ENCODE data around the gene VMP1. TPM values are rescaled to one million over a fixed set of nuclear protein-coding genes. Genes with fewer than 3 reads are reported as not detected.

The VMP1 gene
- total and polyA plus RNA-seq, 2 of the 13 experiments (the other 11 are each of a cell fraction or from before 2014, with no cell fraction given): 186 to 271 TPM

DNA sequence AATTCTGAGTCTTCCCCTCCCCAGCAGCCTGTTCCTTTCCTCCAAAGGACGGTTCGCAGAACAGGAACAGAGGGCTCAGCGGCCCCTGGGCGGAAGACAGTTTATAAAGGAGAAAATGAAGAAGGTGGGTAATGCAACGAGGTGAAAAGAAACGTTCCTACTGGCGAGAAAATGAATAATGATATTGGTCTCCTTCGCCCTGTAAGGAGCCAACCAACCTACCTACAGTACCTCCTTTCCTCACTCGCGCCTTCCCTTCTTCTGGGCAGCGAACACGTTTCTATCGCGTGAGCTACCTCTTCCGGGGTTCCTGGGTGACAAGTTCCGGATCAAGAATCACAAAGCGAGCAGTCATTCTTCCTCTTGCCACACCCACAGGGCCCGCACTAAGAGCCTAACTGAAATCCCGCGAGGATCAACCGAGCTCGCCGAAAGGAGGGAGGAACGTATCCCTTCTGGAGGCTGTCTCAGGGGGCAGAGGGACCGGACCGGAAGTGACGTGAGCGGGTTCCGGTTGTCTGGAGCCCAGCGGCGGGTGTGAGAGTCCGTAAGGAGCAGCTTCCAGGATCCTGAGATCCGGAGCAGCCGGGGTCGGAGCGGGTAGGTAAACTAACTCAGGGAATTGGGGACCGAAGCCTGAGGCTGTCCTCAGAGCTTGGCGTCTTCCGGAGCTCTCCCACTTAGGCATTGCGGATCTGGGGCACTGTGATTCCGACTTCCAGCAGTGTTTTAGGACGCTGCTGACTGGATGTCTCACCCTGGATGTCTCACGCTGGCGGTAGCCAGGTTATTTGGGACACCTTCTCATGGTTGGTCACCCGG lies at the start of gene VMP1, which contains the start of gene PTRH2 (continued):
- TF ChIP-seq ZNF432 (CRISPR knock-in tag; IDR thresholded peaks at IDR 0.05; ENCODE audit: borderline replicate concordance) (no peak), SOX5 (CRISPR knock-in tag; IDR thresholded peaks at IDR 0.05; ENCODE audit: borderline replicate concordance) (peak; percentile 82), HOXA7 (CRISPR knock-in tag; IDR thresholded peaks at IDR 0.05) (no peak), NCOR1 (IDR thresholded peaks at IDR 0.05; ENCODE audit: borderline replicate concordance, low read length) (peak; percentile 67; the same call in 1 of the 2 replicates), SALL2 (CRISPR knock-in tag; IDR thresholded peaks at IDR 0.05) (no peak; the same call in 1 of the 2 replicates), ZNF616 (CRISPR knock-in tag; IDR thresholded peaks at IDR 0.05; ENCODE audit: low read depth) (peak; percentile 73), DPF2 (CRISPR knock-in tag; IDR thresholded peaks at IDR 0.05; ENCODE audit: borderline replicate concordance, low read depth) (no peak), ZBTB21 (CRISPR knock-in tag; IDR thresholded peaks at IDR 0.05) (no peak), CBX1 (IDR thresholded peaks at IDR 0.05; ENCODE audit: low read depth) (no peak), POLR2AphosphoS5 (IDR thresholded peaks at IDR 0.05; ENCODE audit: low read depth, low read length) (peak; percentile 98), EZH2 (conservative IDR thresholded peaks at IDR 0.05; ENCODE audit: low read depth, low read length) (no peak), ZNF550 (CRISPR knock-in tag; IDR thresholded peaks at IDR 0.05; ENCODE audit: borderline replicate concordance) (no peak), ZSCAN22 (CRISPR knock-in tag; IDR thresholded peaks at IDR 0.05) (no peak), TCF7L2 (IDR thresholded peaks at IDR 0.05; ENCODE audit: low read depth, low read length) (no peak), GABPA (IDR thresholded peaks at IDR 0.05; ENCODE audit: low read depth, low read length) (peak; percentile 89), GABPA (CRISPR knock-in tag; IDR thresholded peaks at IDR 0.05; ENCODE audit: low read depth) (peak; percentile 99), ZFP41 (CRISPR knock-in tag; IDR thresholded peaks at IDR 0.05; ENCODE audit: borderline replicate concordance) (peak; percentile 22; the same call in 1 of the 2 replicates), PHF20 (CRISPR knock-in tag; IDR thresholded peaks at IDR 0.05) (peak; percentile 89), SP140L (CRISPR knock-in tag; IDR thresholded peaks at IDR 0.05; ENCODE audit: borderline replicate concordance) (no peak), ZNF761 (CRISPR knock-in tag; conservative IDR thresholded peaks at IDR 0.05) (no peak; the same call in 1 of the 2 replicates)
- TF ChIP-seq, protein P1, sequence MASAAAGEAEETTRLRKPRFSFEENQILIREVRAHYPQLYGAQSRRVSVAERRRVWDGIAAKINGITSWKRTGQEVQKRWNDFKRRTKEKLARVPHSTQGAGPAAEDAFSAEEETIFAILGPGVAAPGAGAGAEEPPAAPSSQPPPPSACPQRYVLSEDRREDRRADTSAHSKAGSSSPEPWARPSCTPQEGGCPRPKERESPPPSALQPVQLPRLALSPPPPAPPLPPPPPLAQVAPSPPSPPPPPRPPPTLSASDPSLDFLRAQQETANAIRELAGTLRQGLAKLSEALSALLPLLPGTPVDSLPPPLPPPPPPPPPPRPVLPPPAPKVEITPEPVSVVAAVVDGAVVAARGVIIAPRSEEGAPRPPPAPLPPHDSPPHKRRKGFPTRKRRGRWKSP (CRISPR knock-in tag; IDR thresholded peaks at IDR 0.05): peak; percentile 76; the same call in 1 of the 2 replicates
- TF ChIP-seq, protein P2, sequence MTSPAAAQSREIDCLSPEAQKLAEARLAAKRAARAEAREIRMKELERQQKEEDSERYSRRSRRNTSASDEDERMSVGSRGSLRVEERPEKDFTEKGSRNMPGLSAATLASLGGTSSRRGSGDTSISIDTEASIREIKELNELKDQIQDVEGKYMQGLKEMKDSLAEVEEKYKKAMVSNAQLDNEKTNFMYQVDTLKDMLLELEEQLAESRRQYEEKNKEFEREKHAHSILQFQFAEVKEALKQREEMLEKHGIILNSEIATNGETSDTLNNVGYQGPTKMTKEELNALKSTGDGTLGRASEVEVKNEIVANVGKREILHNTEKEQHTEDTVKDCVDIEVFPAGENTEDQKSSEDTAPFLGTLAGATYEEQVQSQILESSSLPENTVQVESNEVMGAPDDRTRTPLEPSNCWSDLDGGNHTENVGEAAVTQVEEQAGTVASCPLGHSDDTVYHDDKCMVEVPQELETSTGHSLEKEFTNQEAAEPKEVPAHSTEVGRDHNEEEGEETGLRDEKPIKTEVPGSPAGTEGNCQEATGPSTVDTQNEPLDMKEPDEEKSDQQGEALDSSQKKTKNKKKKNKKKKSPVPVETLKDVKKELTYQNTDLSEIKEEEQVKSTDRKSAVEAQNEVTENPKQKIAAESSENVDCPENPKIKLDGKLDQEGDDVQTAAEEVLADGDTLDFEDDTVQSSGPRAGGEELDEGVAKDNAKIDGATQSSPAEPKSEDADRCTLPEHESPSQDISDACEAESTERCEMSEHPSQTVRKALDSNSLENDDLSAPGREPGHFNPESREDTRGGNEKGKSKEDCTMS (CRISPR knock-in tag; conservative IDR thresholded peaks at IDR 0.05): no peak
- TF ChIP-seq, protein P3, sequence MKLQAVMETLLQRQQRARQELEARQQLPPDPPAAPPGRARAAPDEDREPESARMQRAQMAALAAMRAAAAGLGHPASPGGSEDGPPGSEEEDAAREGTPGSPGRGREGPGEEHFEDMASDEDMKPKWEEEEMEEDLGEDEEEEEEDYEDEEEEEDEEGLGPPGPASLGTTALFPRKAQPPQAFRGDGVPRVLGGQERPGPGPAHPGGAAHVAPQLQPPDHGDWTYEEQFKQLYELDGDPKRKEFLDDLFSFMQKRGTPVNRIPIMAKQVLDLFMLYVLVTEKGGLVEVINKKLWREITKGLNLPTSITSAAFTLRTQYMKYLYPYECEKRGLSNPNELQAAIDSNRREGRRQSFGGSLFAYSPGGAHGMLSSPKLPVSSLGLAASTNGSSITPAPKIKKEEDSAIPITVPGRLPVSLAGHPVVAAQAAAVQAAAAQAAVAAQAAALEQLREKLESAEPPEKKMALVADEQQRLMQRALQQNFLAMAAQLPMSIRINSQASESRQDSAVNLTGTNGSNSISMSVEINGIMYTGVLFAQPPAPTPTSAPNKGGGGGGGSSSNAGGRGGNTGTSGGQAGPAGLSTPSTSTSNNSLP (IDR thresholded peaks at IDR 0.05; ENCODE audit: low read depth, low read length): no peak
- TF ChIP-seq, protein P4, sequence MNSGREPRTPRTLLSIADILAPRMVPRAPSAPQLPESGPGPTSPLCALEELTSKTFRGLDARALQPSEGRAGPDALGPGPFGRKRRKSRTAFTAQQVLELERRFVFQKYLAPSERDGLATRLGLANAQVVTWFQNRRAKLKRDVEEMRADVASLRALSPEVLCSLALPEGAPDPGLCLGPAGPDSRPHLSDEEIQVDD (CRISPR knock-in tag; IDR thresholded peaks at IDR 0.05; ENCODE audit: borderline replicate concordance): no peak; the same call in 1 of the 2 replicates
- TF ChIP-seq, protein P5, sequence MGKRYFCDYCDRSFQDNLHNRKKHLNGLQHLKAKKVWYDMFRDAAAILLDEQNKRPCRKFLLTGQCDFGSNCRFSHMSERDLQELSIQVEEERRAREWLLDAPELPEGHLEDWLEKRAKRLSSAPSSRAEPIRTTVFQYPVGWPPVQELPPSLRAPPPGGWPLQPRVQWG (CRISPR knock-in tag; IDR thresholded peaks at IDR 0.05; ENCODE audit: borderline replicate concordance, low read depth): no peak
